HG03571 (cell line): ENCODE results near the gene COL23A1.

ENCODE experiments used
- ATAC-seq: cut with Tn5 transposase; IDR thresholded peaks from one replicate; pipeline ENCODE4 v1.9.1; 2021; ENCODE audit not compliant: unreplicated experiment

COL23A1 gene

DNA sequence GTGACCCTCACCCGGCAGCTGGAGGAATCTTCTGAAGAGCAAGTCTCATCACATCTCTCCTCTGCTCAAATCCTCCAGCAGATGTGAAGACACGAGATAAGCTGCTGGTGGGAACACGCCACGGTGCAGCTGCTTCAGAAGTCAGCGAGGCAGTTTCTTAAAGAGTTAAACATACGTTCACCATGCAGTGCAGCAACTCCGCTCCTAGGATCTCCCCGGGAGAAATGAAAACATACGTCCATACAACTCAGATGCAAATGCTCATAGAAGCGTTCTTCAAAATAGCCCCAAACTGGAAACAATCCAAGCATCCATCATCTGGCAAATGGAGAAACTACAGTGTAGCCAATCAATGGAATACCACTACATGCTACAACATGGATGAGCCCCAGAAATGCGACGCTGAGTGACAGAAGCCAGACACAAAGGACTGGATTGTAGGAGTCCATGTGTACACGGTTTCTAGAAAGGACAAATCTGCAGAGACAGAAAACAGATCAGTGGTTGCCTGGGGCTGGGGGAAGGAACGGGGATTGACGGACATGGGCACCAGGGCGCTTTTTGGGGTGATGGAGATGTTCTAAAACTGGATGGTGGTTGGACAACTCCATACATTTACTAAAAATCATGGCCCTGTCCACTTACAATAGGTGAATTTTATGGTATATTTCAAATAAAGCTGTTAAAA lies 150.6 kb downstream of the COL23A1 start:
- no peak for ATAC-seq

GRCh38 chr5:178438796-178439195 lies 151.4 kb downstream of the COL23A1 start:
- no peak for ATAC-seq

- ATAC-seq = no peak
Observed at GRCh38 chr5:178437386-178438075, 152.7 kb downstream of the COL23A1 start.

DNA sequence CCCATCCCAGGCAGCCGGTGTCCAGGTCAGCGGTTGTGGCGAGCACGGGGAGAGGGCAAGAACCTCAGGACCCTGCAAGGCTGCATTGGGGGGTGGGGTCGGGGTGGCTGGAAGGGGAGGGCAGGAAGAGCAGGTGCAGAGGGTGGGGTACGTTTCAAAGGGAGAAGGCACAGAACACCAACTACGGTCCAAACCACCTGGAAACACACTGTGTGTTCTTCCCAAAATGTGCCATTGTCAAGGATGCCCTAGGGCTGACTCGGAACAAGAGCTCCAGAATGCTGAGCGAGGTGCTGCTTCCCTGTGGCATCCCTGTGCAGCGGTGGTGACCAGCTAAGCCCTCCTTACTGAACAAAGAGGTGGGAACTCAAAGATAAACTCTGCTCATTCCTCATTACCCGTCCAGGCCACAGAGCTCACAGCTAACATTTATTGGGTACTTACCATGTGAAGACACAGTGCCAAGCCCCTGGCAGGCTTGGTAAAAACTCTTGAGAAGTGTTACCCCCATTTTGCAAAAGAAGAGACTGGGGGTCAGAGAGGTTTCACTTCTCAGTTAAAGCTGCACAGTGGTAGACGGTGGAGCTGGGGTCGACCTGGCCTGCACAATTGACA lies 153.8 kb downstream of the COL23A1 start:
- no peak for ATAC-seq

- no peak for ATAC-seq
Observed at GRCh38 chr5:178435321-178436238, 154.6 kb downstream of the COL23A1 start.

DNA sequence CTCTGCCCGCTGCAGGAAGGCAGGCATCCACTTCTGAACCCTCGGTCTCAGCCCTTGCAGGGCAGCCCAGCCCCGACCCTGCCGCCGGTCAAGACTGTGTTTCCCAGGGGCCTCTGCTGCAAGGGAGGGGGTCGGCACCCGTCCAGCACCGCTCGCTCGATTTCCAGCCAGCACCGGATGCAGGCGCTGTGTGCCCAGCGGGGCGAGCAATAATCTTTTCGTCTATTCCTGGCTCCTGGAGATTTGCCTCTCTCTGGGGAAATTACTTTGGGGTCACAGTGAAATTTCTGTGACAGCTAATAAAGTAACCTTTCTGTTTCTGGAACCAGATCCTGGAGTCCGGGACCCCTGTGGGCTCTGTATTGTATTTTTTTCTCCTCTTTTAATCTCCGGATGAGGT lies 155.3 kb downstream of the COL23A1 start:
- no peak for ATAC-seq

DNA sequence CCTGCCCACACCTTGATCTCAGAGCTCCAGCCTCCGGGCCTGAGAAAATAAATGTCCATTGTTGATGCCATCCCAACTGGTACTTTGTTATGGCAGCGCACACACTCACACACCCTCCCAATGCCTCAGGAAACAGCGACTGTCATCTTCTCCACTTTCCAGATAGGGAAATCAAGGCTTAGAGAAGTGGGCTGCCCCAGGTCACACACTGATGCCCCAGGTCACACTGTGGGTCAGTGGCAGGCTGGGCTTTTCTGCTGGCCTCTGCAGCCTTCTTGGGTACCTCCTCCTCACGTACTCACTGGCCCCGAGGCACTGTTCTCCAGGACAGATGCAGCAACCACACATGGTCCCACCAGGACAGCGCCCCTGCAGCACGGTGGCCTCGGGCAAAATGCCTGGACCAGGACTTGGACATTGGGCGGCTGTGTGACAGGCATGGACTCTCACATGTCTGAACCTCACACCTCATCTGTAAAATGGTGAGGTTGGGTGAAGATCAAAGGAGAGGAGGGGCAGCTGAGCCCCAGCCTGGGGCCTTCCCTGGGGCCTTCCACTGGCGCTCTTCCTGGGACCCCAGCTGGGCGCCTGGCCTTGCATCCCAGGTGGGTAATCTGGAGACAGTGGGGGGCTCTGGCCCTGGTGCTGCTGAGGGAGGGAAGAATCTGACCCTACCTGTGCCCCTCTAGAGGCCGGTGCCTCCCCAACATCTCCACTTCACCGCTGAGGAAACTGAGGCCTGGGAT lies 156.0 kb downstream of the COL23A1 start:
- ATAC-seq = no peak

- no peak for ATAC-seq
Observed at GRCh38 chr5:178433273-178433775, 156.9 kb downstream of the COL23A1 start.

GRCh38 chr5:178432421-178433272 lies 157.5 kb downstream of the COL23A1 start:
- ATAC-seq = no peak

- ATAC-seq = no peak
Observed at GRCh38 chr5:178431782-178432165, 158.4 kb downstream of the COL23A1 start.

- ATAC-seq = no peak
Observed at GRCh38 chr5:178431063-178431781, 159.0 kb downstream of the COL23A1 start.

- ATAC-seq = no peak
Observed at GRCh38 chr5:178430186-178431062, 159.8 kb downstream of the COL23A1 start.

DNA sequence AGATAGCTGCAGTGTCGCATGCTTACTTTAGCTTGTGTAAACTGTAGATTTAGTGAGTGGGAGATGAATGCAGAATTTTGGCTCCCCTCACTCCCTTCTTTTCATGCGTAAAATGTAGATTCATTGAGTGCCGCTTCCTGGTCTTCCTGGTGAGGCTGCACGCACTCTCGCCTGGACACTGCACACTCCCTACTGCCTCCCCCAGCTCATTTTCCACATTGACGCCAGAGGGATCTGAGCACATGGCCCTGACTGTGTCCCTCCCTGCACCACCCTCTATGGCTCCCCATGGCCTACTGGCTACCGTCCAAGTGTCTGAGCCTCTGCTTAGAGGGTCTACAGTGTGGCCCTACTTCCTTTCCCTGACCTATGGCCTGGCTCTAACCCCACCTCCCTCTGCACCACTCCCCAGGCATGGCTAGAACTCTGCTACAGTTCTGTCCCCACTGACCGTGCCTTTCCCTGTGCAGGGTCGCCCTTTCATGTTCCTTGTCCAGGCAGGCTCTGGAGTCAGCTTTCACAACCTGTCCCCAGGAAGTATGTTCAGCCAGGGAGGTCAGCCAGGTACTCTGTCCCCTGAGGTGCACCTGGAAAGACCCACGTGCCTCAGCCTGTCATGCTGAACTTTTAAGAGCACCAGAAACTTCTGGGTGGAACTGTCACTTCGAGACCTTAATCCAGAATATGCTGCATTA lies 160.6 kb downstream of the COL23A1 start:
- ATAC-seq = no peak

- ATAC-seq = no peak
Observed at GRCh38 chr5:178429156-178429468, 161.1 kb downstream of the COL23A1 start.

DNA sequence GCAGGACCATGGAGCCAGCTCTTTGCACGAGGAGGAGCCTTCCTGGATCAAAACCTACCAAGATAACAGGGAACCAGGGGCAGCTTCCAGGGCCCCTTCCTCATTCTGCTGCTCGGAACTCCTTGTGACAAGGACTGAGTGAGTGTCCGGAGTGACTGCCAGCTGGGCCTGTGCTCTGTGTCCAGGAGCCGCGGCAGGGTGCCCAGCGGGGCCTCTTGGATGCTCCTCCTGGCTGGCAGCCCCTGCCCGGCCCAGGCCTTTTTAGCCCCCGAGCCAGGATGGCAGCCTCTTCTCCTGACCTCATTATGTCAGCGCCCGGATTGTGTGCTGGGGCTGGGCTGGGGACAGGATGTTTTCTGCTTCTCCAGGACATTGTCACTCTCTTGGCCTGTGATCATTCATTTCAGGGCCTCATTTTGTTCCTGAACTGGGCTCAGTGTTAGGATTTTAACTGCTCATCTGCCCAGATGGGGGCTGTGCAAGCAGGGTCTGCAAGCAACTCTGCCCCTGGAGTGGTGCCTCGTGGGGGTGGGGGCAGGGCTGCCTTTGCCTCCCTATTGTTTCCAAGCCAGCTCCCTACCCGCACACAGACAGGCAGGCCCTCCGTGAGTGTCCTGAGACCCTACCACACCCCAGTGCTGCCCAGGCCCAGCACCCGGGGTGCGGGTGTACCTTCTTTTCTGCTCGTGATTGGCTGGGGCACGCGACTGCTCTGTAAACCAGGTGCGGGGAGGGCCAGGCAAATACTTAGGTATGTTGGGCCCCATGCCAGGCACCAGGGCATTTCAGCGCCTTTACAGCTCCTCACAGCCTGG lies 161.6 kb downstream of the COL23A1 start:
- no peak for ATAC-seq

DNA sequence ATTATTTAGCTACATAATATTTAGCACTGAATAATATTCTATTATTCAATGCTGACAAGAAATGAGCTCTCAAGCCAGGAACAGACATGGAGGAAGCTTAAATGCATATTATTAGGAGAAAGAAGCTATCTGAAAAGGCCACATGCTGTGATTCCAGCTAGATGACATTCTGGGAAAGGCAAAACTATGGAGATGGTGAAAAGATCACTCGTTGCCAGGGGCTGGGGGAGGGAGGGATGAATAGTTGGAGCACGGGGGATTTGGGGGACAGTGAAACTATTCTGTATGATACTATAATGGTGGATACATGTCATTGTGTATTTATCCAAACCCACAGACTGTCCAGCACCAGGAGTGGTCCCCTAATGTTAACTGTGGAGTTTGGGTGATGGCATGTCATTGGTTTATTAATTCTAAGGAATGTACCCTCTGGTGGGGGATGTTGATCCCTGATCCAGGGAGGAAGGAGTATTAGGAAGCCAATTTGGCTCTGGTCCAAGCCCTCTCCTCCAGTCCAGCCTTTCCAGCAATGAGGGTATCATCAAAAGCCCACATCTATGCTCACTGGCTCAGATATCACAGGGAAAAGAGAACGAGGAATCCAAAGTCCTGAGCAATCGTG lies 162.5 kb downstream of the COL23A1 start:
- ATAC-seq = no peak
